PC-3 (cell line): ENCODE data around the gene AOPEP.

Source experiments
- CTCF ChIP-seq: fragments of 300-600 bp; sonication (generic); conservative IDR thresholded peaks from 2 replicates; pipeline ENCODE4 v1.5.1; 2017; ENCODE audit warnings: antibody characterized with exemption, low read depth, mild to moderate bottlenecking, low read length
- EZH2 ChIP-seq: fragments of 300-600 bp; sonication (generic); IDR thresholded peaks from one replicate; pipeline ENCODE4 v1.6.1; 2017; ENCODE audit warnings: antibody characterized with exemption, mild to moderate bottlenecking, low read length; ENCODE audit not compliant: unreplicated experiment

DNA sequence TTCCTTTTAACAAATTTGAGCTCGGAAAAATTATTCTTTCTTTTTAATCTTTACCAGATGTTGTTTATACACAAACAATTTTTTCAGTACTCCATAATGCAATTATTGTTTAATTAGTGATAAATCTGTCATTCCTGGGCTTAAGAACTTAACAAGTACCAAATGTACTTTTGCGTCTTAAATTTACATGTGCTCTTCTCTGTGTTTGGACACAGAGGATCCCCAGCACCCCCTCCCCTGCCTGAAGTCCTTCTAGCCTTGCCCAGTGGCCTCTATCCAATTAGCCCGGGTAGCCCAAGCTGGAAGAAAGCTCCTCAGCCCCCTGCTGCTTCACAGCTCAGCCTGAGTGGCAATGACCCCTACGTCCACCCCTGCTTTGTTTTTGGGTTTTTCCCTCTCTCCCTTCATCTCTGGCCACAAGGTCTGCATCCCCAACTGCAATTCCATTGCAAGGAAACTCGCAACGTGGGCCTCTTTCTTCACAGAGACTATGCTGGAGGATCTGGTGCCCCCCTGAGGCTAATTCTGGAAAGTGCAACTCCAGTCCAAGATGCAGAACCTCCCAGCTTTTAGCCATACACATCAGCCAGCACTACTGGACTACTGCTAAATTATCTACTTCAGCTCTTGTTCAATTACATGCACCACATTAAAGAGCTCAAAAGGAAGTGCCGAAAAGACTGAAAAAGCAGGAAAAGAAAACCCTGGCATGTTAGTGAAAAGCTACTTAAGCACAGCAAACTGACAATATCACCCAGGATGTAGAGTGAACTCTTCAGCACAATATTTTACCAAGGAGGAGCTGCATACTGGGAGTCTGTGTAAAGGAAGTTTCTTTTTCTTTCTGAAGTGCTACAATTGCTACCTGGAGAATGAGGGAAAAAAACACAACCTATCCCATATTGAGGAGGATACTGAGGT, 404.8 kb downstream of the AOPEP start:
- no peak for TF ChIP-seq EZH2
- TF ChIP-seq CTCF: peak; percentile 78
